H1 (cell line): ENCODE data around the gene GSC. TPM values are rescaled to one million over a fixed set of nuclear protein-coding genes. Genes with fewer than 3 reads are reported as not detected.

Experiments used
- CTCF ChIA-PET: fragments of 300-600 bp; sonication (Branson Sonifier 250); formaldehyde crosslinking; loops from one replicate; lab custom pipeline; 2021; ENCODE audit not compliant: partially characterized antibody; lab: Charles Lee
- POLR2A ChIA-PET: fragments of 300-600 bp; sonication (Branson Sonifier 250); formaldehyde crosslinking; loops from one replicate; lab custom pipeline; 2021; ENCODE audit warnings: inconsistent platforms; ENCODE audit not compliant: partially characterized antibody; lab: Charles Lee
- DNase-seq, 2 experiments: peaks; one replicate each; pipeline versions ENCODE4 v3.0.0 to v3.0.0-alpha.2; 2010 to 2022; ENCODE audit warnings: low spot score in 2 of 2, low read depth in 1 of 2, mixed read lengths in 1 of 2
- FAIRE-seq: peaks from 2 replicates; lab custom pipeline; 2011; peaks lifted over from hg19 to GRCh38; lab: Jason Lieb, UNC
- H2AFZ ChIP-seq: 2 replicates; pipeline ENCODE4 v1.8.1; 2012; ENCODE audit warnings: low read length, inconsistent platforms
- H2AK5ac ChIP-seq: 2 replicates; pipeline ENCODE4 v1.6.1; 2013; ENCODE audit warnings: low read depth, low read length
- H2BK120ac ChIP-seq: replicated peaks from 2 replicates; pipeline ENCODE3; 2013; ENCODE audit warnings: low read depth, low read length, inconsistent platforms
- H2BK12ac ChIP-seq: 2 replicates; pipeline ENCODE4 v1.6.1; 2013; ENCODE audit warnings: low read depth, low read length
- H2BK15ac ChIP-seq: 2 replicates; pipeline ENCODE4 v1.6.1; 2013; ENCODE audit warnings: low read length
- H2BK20ac ChIP-seq: 2 replicates; pipeline ENCODE4 v1.6.1; 2013; ENCODE audit warnings: low read length
- H2BK5ac ChIP-seq: 2 replicates; pipeline ENCODE4 v1.6.1; 2013; ENCODE audit warnings: low read depth, low read length
- H3K14ac ChIP-seq: 2 replicates; pipeline ENCODE4 v1.6.1; 2013; ENCODE audit warnings: inconsistent platforms; ENCODE audit not compliant: insufficient read length
- H3K18ac ChIP-seq: 2 replicates; pipeline ENCODE4 v1.6.1; 2013; ENCODE audit warnings: low read length; ENCODE audit errors: extremely low read depth
- H3K23ac ChIP-seq: 2 replicates; pipeline ENCODE4 v1.6.1; 2013; ENCODE audit warnings: inconsistent platforms; ENCODE audit not compliant: insufficient read length
- H3K23me2 ChIP-seq: 2 replicates; pipeline ENCODE4 v1.6.1; 2013; ENCODE audit warnings: low read depth, low read length
- H3K27ac ChIP-seq: 2 replicates; pipeline ENCODE4 v1.6.1; 2011; ENCODE audit warnings: low read depth, low read length, inconsistent platforms
- H3K27me3 ChIP-seq, 4 experiments: replicated peaks in 1 of 4; 1 replicate in 1 of 4; 2 replicates in 3 of 4; pipeline versions ENCODE4 v1.6.1 to v1.8.1; 2011 to 2013; ENCODE audit warnings: low read length in 3 of 4, mild to moderate bottlenecking in 3 of 4, inconsistent platforms in 2 of 4, mixed read lengths in 2 of 4, moderate library complexity in 1 of 4; ENCODE audit not compliant: control insufficient read depth in 3 of 4, insufficient read depth in 3 of 4; ENCODE audit errors: extremely low read depth in 1 of 4
- H3K36me3 ChIP-seq, 4 experiments: 2 replicates each; pipeline versions ENCODE4 v1.6.1 to v1.8.1; 2011 to 2013; ENCODE audit warnings: mild to moderate bottlenecking in 4 of 4, low read length in 3 of 4, moderate library complexity in 2 of 4, control low read depth in 1 of 4, inconsistent platforms in 1 of 4; ENCODE audit not compliant: insufficient read depth in 4 of 4, control insufficient read depth in 2 of 4
- H3K4ac ChIP-seq: replicated peaks from 2 replicates; pipeline ENCODE3; 2013; ENCODE audit warnings: low read length, low read depth, mixed read lengths, inconsistent platforms; ENCODE audit not compliant: insufficient read length
- H3K4me1 ChIP-seq, 4 experiments: replicated peaks in 1 of 4; 1 replicate in 1 of 4; 2 replicates in 3 of 4; pipeline versions ENCODE4 v1.6.1 to v1.8.1; 2011 to 2013; ENCODE audit warnings: low read length in 3 of 4, inconsistent platforms in 2 of 4, mixed read lengths in 1 of 4; ENCODE audit not compliant: insufficient read depth in 4 of 4, control insufficient read depth in 3 of 4
- H3K4me2 ChIP-seq, 2 experiments: 2 replicates each; pipeline versions ENCODE4 v1.6.1 to v1.8.1; 2011 to 2013; ENCODE audit warnings: low read depth in 2 of 2, low read length in 2 of 2, control low read depth in 1 of 2, inconsistent platforms in 1 of 2, mild to moderate bottlenecking in 1 of 2; ENCODE audit not compliant: insufficient read depth in 1 of 2
- H3K4me3 ChIP-seq, 4 experiments: fragments of 200-600, 300-600 bp in 1 of 4; sonication (generic), shearing (Covaris generic), sonication (Bioruptor Twin) in 1 of 4; 2 replicates each; pipeline versions ENCODE4 v1.5.1 to v1.8.1; 2011 to 2016; ENCODE audit warnings: low read length in 4 of 4, low read depth in 3 of 4, control low read depth in 2 of 4, inconsistent platforms in 2 of 4, mild to moderate bottlenecking in 2 of 4, mixed read lengths in 1 of 4, moderate library complexity in 1 of 4; ENCODE audit not compliant: insufficient read depth in 2 of 4; ENCODE audit errors: extremely low read depth in 1 of 4
- H3K56ac ChIP-seq: replicated peaks from 2 replicates; pipeline ENCODE3; 2013; ENCODE audit warnings: low read depth, mild to moderate bottlenecking, mixed read lengths, low read length, inconsistent platforms; ENCODE audit not compliant: insufficient read length
- H3K79me1 ChIP-seq: 2 replicates; pipeline ENCODE4 v1.6.1; 2013; ENCODE audit warnings: low read depth, low read length, control low read depth
- H3K79me2 ChIP-seq, 2 experiments: 2 replicates each; pipeline versions ENCODE4 v1.6.1 to v1.8.1; 2012 to 2013; ENCODE audit warnings: low read length in 2 of 2, mild to moderate bottlenecking in 2 of 2, inconsistent platforms in 1 of 2; ENCODE audit not compliant: insufficient read depth in 2 of 2, control insufficient read depth in 1 of 2
- H3K9ac ChIP-seq, 4 experiments: replicated peaks in 1 of 4; 1 replicate in 1 of 4; 2 replicates in 3 of 4; pipeline versions ENCODE4 v1.6.1 to v1.8.1; 2011 to 2013; ENCODE audit warnings: low read depth in 3 of 4, low read length in 3 of 4, control low read depth in 2 of 4, mild to moderate bottlenecking in 2 of 4, moderate library complexity in 2 of 4, inconsistent platforms in 1 of 4; ENCODE audit errors: extremely low read depth in 1 of 4
- H3K9me3 ChIP-seq, 2 experiments: 2 replicates each; pipeline versions ENCODE4 v1.6.1 to v1.8.1; 2012 to 2013; ENCODE audit warnings: mild to moderate bottlenecking in 2 of 2, moderate library complexity in 2 of 2, control low read depth in 1 of 2, inconsistent platforms in 1 of 2, low read depth in 1 of 2, low read length in 1 of 2, mixed read lengths in 1 of 2; ENCODE audit not compliant: insufficient read depth in 2 of 2
- H4K20me1 ChIP-seq, 2 experiments: replicated peaks in 1 of 2; 2 replicates each; pipeline versions ENCODE3 to v1.8.1; 2011 to 2013; ENCODE audit warnings: inconsistent platforms in 2 of 2, low read length in 2 of 2, mild to moderate bottlenecking in 1 of 2; ENCODE audit not compliant: insufficient read depth in 2 of 2, control insufficient read depth in 1 of 2
- H4K5ac ChIP-seq: 2 replicates; pipeline ENCODE4 v1.6.1; 2013; ENCODE audit warnings: low read length, low read depth, mixed read lengths, inconsistent platforms; ENCODE audit not compliant: insufficient read length
- H4K8ac ChIP-seq: 2 replicates; pipeline ENCODE4 v1.8.0; 2013; ENCODE audit warnings: mild to moderate bottlenecking, moderate library complexity, low read length, inconsistent platforms; ENCODE audit not compliant: insufficient read depth; ENCODE audit errors: extremely low read depth
- H4K91ac ChIP-seq: replicated peaks from 2 replicates; pipeline ENCODE3; 2013; ENCODE audit warnings: low read length, mixed read lengths, inconsistent platforms; ENCODE audit not compliant: insufficient read length
- BRCA1 ChIP-seq: IDR thresholded peaks from 2 replicates; pipeline ENCODE4 v1.6.1; 2012; ENCODE audit warnings: low read depth, low read length, improper control_type of control experiment
- CTBP2 ChIP-seq: IDR thresholded peaks from 2 replicates; pipeline ENCODE4 v1.7.0; 2011; ENCODE audit warnings: borderline replicate concordance, mild to moderate bottlenecking, moderate library complexity, mixed read lengths, low read length; ENCODE audit not compliant: insufficient read depth, insufficient read length
- GABPA ChIP-seq: IDR thresholded peaks from 2 replicates; pipeline ENCODE4 v1.6.1; 2011; ENCODE audit warnings: mild to moderate bottlenecking, low read length, moderate library complexity, borderline replicate concordance; ENCODE audit not compliant: insufficient read depth
- JUND ChIP-seq: IDR thresholded peaks from 2 replicates; pipeline ENCODE4 v1.6.1; 2011; ENCODE audit warnings: mild to moderate bottlenecking, improper control_type of control experiment, low read length
- KDM1A ChIP-seq: fragments of 200-600, 300-600 bp; sonication (generic); IDR thresholded peaks from 2 replicates; pipeline ENCODE4 v1.7.1; 2016; ENCODE audit warnings: mild to moderate bottlenecking, low read length, borderline replicate concordance
- PHF8 ChIP-seq: fragments of 200-600 bp; sonication (generic); conservative IDR thresholded peaks from 2 replicates; pipeline ENCODE4 v1.7.1; 2012; ENCODE audit warnings: low read depth, mild to moderate bottlenecking, inconsistent platforms, low read length, moderate library complexity
- POLR2A ChIP-seq, 2 experiments: IDR thresholded peaks; 1 replicate in 1 of 2; 2 replicates in 1 of 2; pipeline ENCODE4 v1.6.1; 2011; ENCODE audit warnings: low read depth in 2 of 2, low read length in 2 of 2, mild to moderate bottlenecking in 2 of 2; ENCODE audit errors: control extremely low read depth in 1 of 2
- POU5F1 ChIP-seq: IDR thresholded peaks from 2 replicates; pipeline ENCODE4 v1.6.1; 2011; ENCODE audit warnings: low read depth, mild to moderate bottlenecking, low read length, moderate library complexity
- RXRA ChIP-seq: IDR thresholded peaks from 2 replicates; pipeline ENCODE4 v1.6.1; 2011; ENCODE audit warnings: low read depth, mild to moderate bottlenecking, low read length, moderate library complexity; ENCODE audit not compliant: insufficient read depth
- SP2 ChIP-seq: IDR thresholded peaks from 2 replicates; pipeline ENCODE4 v1.6.1; 2012; ENCODE audit warnings: mild to moderate bottlenecking, low read length, inconsistent platforms
- SP4 ChIP-seq: IDR thresholded peaks from 2 replicates; pipeline ENCODE4 v1.6.1; 2012; ENCODE audit warnings: low read length, inconsistent platforms
- TCF12 ChIP-seq: IDR thresholded peaks from 2 replicates; pipeline ENCODE4 v1.6.1; 2011; ENCODE audit warnings: low read depth, mild to moderate bottlenecking, low read length
- WGBS, 2 experiments: shearing (Covaris generic) in 1 of 2; methylation state at CpG; one replicate each; pipeline versions ENCODE4 v1.1.6 to v1.1.7; 2013 to 2015; ENCODE audit warnings: low lambda C conversion rate in 2 of 2, mixed read lengths in 2 of 2, inconsistent platforms in 1 of 2, low coverage in 1 of 2, missing lambda C conversion rate in 1 of 2; ENCODE audit not compliant: insufficient replicate concordance in 2 of 2, insufficient coverage in 1 of 2, insufficient read length in 1 of 2; ENCODE audit errors: extremely low coverage in 1 of 2, missing lambda C conversion rate in 1 of 2; 5-methylcytosine and 5-hydroxymethylcytosine counted together
- polyA plus RNA-seq, 7 experiments: library from polyadenylated mRNA; depleted of rRNA in 3 of 7; stranded (reverse) in 5 of 7; unstranded in 2 of 7; fragments of >200 nt in 5 of 7; fragments of 200-250 nt in 2 of 7; gene quantifications; 1 replicate in 5 of 7; 2 replicates in 1 of 7; 4 replicates in 1 of 7; pipeline versions ENCODE4 v1.2.1 to v1.2.3, GENCODE V29; 2011 to 2013; ENCODE audit warnings: missing spikeins in 2 of 7, mixed read lengths in 2 of 7
- total RNA-seq: library from RNA; stranded (reverse); fragmentation: NEBNext Ultra II Directional; extraction: Animal tissue kit (Norgen Biotek cat#: 25700); gene quantifications from 2 replicates; pipeline ENCODE4 v1.2.1, GENCODE V29; 2021

The GSC gene
- total and polyA plus RNA-seq, 2 of the 8 experiments (the other 6 are each of a cell fraction or from before 2014, with no cell fraction given) = 0.17 to 0.54 TPM

DNA sequence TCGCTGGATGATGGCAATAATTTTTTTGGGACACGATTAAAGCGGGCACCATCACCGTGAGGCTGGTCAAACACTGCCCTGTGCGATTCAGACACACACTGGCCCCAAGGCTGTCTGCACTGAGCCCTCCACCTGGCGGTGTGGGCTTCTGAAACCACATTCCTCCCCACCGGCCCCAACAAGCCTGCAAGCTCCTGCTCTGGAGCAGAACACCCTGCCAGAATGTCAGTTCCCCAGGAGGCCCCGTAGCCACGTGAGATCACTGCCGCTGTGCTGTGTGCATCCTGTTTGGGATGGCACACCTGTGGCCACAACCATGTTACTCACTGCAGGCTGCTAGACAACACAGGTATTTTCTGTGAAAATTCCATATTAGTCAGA lies 7.9 kb downstream of the GSC start:
- no peak overlapping the region for H4K5ac ChIP-seq
- H3K14ac ChIP-seq = no peak overlapping the region
- no peak overlapping the region for H3K18ac ChIP-seq
- peaks cover 18 to 41% (median 31%) of the 10 kb centered on the region in 4 experiments for H3K27me3 ChIP-seq
- H4K91ac ChIP-seq = no peak overlapping the region
- no peak overlapping the region for H3K4ac ChIP-seq
- POLR2A ChIA-PET = interaction anchor here (1.1 kb wide), 1 partner anchor 11 kb away, joined by 4 read pairs; no protein-coding TSS in a partner anchor
- no peaks in the 10 kb centered on the region for H3K9me3 ChIP-seq
- no peaks in the 10 kb centered on the region for H3K79me1 ChIP-seq
- no peak overlapping the region for H3K23ac ChIP-seq
- no peak overlapping the region for H2BK5ac ChIP-seq
- no peak overlapping the region for H3K4me2 ChIP-seq
- no peaks in the 10 kb centered on the region for H3K79me2 ChIP-seq
- FAIRE-seq (no peak), DNase-seq (no peak)
- no peak overlapping the region for H2AFZ ChIP-seq
- no peak overlapping the region for H2BK20ac ChIP-seq
- TF ChIP-seq CTBP2 (no peak), KDM1A (no peak), POU5F1 (no peak), RXRA (no peak), GABPA (no peak), SP4 (no peak), TCF12 (no peak), BRCA1 (no peak), POLR2A (IDR thresholded peaks at IDR 0.05; ENCODE audit: control extremely low read depth in 1 of 2, low read depth in 2 of 2, low read length in 2 of 2) (no peak), JUND (no peak), PHF8 (no peak), SP2 (no peak)
- H2BK12ac ChIP-seq = no peak overlapping the region
- H3K23me2 ChIP-seq = no peaks in the 10 kb centered on the region
- peaks cover 2 to 4% of the 10 kb centered on the region in 2 experiments for H4K20me1 ChIP-seq
- H2AK5ac ChIP-seq = no peak overlapping the region
- no peak overlapping the region for H3K9ac ChIP-seq
- no peak overlapping the region for H2BK15ac ChIP-seq
- peaks cover 0 to 6% (median 4%) of the 10 kb centered on the region in 4 experiments; a peak in 5 of 7 replicates for H3K4me1 ChIP-seq
- no peak overlapping the region for H3K56ac ChIP-seq
- WGBS, 2 experiments = 80% methylated on average over 10 of the region's 10 CpGs; no CpG with 5 or more reads in 1 of the 2 experiments
- H3K4me3 ChIP-seq = no peak overlapping the region
- no peaks in the 10 kb centered on the region for H3K36me3 ChIP-seq
- no peak overlapping the region for H3K27ac ChIP-seq
- no peak overlapping the region for H4K8ac ChIP-seq
- no peak overlapping the region for H2BK120ac ChIP-seq
- CTCF ChIA-PET = interaction anchor here (0.8 to 6.6 kb wide), 5 partner anchors 13 to 73 kb away, joined by 3 to 38 read pairs (median 3); no protein-coding TSS in a partner anchor
